Activated CD4-positive, alpha-beta memory T cell treated with anti-CD3 and anti-CD28 coated beads for 36 hours (primary cell): ENCODE data around the gene OSMR. TPM values are rescaled to one million over a fixed set of nuclear protein-coding genes. Genes with fewer than 3 reads are reported as not detected.

Experiments used
- total RNA-seq, 2 experiments: library from RNA; stranded (reverse); gene quantifications; one replicate each; pipeline ENCODE4 v1.2.3, GENCODE V29; 2021

Gene OSMR
- total RNA-seq, 2 experiments from 2014 or later = 0.10 TPM; not detected in 1

Other genes with a start within 250 kb of the OSMR start
- 10 to 100 TPM; 27.7 to 27.8 TPM for gene RICTOR, start 228.4 kb downstream of the OSMR start, total RNA-seq